ENCODE data around the gene SLCO4C1. TPM values are rescaled to one million over a fixed set of nuclear protein-coding genes. Genes with fewer than 3 reads are reported as not detected.

The SLCO4C1 gene
- total RNA-seq, 4 donors from 2014 or later = 0.17 to 0.33 TPM; not detected in 2

DNA sequence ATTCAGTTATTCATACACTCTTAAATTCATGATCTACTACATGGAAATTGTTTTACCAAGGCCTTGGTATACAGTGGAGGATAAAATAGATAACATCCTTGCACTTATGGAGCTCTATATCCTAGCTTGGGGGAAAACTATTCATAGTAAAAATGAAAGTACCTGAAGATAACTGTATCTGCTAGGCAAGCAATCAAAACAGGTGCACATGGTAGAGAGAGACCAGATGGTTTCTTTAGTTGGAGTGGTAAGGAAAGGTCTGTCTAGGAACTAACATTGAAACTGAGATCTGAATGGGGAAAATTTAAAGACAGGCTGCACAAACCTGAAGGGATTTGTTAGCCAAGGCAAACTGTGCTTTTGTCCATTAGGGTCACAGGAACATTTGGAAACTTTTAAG lies 11.1 kb upstream of the SLCO4C1 start:
- TF ChIP-seq, protein P1, sequence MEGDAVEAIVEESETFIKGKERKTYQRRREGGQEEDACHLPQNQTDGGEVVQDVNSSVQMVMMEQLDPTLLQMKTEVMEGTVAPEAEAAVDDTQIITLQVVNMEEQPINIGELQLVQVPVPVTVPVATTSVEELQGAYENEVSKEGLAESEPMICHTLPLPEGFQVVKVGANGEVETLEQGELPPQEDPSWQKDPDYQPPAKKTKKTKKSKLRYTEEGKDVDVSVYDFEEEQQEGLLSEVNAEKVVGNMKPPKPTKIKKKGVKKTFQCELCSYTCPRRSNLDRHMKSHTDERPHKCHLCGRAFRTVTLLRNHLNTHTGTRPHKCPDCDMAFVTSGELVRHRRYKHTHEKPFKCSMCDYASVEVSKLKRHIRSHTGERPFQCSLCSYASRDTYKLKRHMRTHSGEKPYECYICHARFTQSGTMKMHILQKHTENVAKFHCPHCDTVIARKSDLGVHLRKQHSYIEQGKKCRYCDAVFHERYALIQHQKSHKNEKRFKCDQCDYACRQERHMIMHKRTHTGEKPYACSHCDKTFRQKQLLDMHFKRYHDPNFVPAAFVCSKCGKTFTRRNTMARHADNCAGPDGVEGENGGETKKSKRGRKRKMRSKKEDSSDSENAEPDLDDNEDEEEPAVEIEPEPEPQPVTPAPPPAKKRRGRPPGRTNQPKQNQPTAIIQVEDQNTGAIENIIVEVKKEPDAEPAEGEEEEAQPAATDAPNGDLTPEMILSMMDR (IDR thresholded peaks at IDR 0.05; ENCODE audit: low read depth) = no peak

DNA sequence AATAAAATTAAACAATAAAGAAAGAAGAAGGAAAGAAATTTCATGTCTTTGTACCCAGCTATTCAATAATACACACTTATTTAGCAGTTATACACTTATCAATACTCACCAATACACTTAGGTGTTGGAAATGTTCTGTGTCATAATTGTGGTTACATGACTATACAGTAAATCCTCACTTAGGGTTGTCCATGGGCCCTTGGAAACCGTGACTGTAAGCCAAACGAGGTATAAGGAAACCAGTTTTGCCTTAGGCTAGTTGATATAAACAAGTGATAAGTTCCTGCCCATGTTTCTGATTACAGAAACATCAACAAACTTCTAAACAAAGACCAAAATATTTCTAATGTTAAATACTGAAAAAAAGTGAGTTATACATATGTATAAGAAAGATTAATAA lies 10.0 kb upstream of the SLCO4C1 start:
- TF ChIP-seq, protein P1 (IDR thresholded peaks at IDR 0.05; ENCODE audit: low read depth) = no peak

DNA sequence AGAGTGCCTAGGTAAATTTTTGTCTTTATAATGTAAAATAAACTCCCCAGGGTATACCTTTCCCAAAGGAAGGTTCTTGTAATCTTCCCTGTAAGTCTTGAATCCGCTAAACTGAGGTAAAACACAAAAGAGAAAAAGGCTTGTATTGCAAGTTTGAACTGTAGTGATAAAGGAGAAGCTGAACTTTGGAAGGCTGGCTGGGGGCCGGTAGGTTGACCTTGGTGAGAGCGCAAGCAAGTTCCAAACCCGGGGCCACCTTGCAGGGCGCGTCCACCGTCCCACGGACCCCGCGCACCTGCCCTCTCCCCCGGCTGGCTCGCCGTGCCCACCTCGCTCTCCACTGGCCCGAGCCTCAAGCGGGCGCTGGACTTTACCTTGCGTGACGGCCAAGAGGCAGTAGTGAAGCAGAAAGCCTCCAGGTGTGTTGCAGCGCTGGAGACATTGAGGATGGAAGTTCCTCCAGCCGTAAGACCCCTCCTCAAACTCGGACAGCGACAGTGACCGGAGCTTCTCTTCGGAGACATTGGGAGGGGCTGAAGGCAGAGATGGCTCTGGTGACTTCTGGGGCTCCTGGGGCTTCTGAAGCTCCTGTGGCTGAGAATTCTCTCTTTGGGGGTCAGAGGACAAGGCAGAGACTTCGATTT lies 428 bp downstream of the SLCO4C1 start:
- TF ChIP-seq, protein P1 (IDR thresholded peaks at IDR 0.05; ENCODE audit: low read depth) = no peak

DNA sequence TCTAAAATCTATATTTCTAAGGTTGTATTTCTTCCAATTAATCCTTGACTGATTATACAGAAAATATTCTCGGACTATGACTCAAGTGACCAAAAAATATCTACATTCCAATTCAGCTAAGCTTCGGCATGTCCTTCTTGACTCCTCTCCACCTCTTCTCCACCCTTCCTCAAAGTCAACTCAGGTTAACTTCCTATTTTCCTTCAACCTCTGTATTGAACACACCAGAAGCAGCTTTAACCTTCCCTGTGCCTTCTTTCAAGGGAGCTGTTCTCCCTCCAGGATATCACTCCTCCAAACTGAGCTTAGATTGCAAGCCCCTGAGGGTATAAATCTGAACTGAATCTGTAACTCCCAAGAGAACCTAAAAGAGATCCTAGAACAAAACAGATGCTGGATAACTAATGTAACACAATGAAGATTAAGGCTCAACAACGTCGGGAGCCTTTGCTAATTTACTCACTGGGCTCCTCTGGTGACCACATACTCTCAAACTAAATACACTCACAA lies 1.1 kb downstream of the SLCO4C1 start:
- TF ChIP-seq, protein P1 (IDR thresholded peaks at IDR 0.05; ENCODE audit: low read depth) = no peak

DNA sequence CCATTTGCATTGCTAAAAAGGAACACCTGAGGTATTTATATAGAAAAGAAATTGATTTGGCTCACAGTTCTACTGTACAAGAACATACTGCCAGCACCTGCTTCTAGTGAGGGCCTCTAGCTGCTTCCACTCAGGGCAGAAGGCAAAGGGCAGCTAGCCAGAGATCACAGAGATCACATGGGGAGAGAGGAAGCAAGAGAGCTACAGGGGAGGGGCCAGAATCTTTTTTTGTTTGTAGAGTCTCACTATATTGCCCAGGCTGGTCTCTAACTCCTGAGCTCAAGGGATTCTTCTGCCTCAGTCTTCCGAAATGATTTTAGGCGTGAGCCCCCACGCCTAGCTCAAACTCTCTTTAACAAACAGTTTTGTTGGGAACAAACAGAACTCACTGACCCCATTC lies 6.1 kb downstream of the SLCO4C1 start:
- TF ChIP-seq, protein P1 (IDR thresholded peaks at IDR 0.05; ENCODE audit: low read depth) = no peak

DNA sequence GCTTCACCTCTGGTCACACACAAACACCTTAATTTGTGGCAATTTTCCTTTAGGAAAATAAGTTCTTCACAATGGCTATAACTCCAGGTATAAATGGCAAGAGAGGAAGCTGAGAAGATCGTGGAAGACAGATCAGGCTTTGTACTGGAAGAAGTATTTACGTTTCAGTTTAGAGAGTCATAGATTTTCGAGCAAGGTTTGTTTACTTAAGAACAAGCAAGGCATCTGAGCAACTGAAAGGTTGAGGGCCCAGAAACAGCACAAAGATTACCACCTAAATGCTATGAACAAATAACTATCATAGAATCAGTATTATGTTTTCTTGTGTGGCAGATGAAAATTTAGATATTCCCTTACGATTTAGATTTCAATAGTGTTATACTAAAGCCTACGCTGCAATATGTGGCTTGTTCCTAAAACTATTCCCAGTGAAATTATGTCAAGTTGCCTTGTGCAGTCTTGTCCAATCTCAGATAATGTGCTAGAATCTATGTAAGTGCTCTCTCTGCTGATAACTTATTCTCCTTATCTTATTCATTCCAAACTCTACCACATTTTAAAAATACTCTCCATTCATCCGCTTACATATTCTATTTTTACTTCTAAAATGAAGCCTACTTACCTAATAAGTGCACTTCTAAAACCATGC lies 6.7 kb downstream of the SLCO4C1 start:
- TF ChIP-seq, protein P1 (IDR thresholded peaks at IDR 0.05; ENCODE audit: low read depth) = no peak

DNA sequence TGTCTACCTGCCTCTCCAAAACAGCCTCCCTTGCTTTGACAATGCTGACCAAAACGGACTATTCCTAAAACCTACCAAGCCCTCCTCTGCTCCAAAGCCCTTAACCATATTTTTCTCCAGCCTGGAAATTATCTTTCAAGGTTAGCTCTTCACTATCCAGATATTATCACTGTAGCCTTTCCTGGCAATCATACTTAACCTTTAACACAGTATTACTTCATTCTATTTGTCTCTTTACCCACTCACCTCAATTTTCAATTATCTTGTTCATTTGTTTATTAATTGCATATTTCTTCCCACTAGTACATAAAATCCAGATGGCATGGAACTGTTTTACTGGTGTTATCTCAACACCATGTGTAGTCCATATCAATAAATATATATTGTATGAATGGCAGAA lies 7.5 kb downstream of the SLCO4C1 start:
- TF ChIP-seq, protein P1 (IDR thresholded peaks at IDR 0.05; ENCODE audit: low read depth) = no peak
